Mononuclear cell (primary cell): Measurements from ENCODE around the gene STARD10. TPM values are rescaled to one million over a fixed set of nuclear protein-coding genes. Genes with fewer than 3 reads are reported as not detected.
A peak's percentile ranks its signal among the peaks of the same experiment; 100 is the strongest.

Experiments
- H3K27me3 ChIP-seq: 2 replicates; pipeline ENCODE4 v1.6.0; 2011; ENCODE audit warnings: low read length, control low read depth; ENCODE audit not compliant: insufficient read depth
- H3K4me1 ChIP-seq: 2 replicates; pipeline ENCODE4 v1.5.1; 2011; ENCODE audit warnings: mild to moderate bottlenecking, low read length, control low read depth; ENCODE audit not compliant: insufficient read depth
- H3K4me3 ChIP-seq: 2 replicates; pipeline ENCODE4 v1.5.1; 2011; ENCODE audit warnings: mild to moderate bottlenecking, low read length, moderate library complexity
- H3K9me3 ChIP-seq: 2 replicates; pipeline ENCODE4 v1.5.1; 2011; ENCODE audit warnings: low read depth, mild to moderate bottlenecking, control low read depth, low read length
- total RNA-seq: library from RNA; depleted of rRNA; stranded (reverse); fragments of >200 nt; gene quantifications from one replicate; pipeline ENCODE4 v1.2.3, GENCODE V29; 2012

STARD10 gene
- total RNA-seq, 1 donor: 10.2 TPM

GRCh38 chr11:72744474-72744873, 49.4 kb downstream of the STARD10 start:
- no peaks in the 10 kb centered on the region for H3K9me3 ChIP-seq
- H3K4me3 ChIP-seq: no peak overlapping the region
- H3K27me3 ChIP-seq: no peaks in the 10 kb centered on the region
- H3K4me1 ChIP-seq: peaks cover 71% of the 10 kb centered on the region

- Histone ChIP-seq H3K27me3 (no peaks in the 10 kb centered on the region), H3K4me1 (peaks cover 71% of the 10 kb centered on the region), H3K9me3 (no peaks in the 10 kb centered on the region), H3K4me3 (no peak overlapping the region)
Observed at GRCh38 chr11:72743321-72744221, 50.3 kb downstream of the STARD10 start.

GRCh38 chr11:72742513-72743320, 51.1 kb downstream of the STARD10 start:
- no peaks in the 10 kb centered on the region for H3K27me3 ChIP-seq
- H3K4me3 ChIP-seq: no peak overlapping the region
- no peaks in the 10 kb centered on the region for H3K9me3 ChIP-seq
- peaks cover 77% of the 10 kb centered on the region for H3K4me1 ChIP-seq

- Histone ChIP-seq H3K4me3 (no peak overlapping the region), H3K4me1 (peaks cover 85% of the 10 kb centered on the region), H3K27me3 (no peaks in the 10 kb centered on the region), H3K9me3 (no peaks in the 10 kb centered on the region)
Observed at GRCh38 chr11:72741849-72742512, 51.9 kb downstream of the STARD10 start.

GRCh38 chr11:72741429-72741833, 52.4 kb downstream of the STARD10 start:
- Histone ChIP-seq H3K4me3 (no peak overlapping the region), H3K27me3 (no peaks in the 10 kb centered on the region), H3K4me1 (peaks cover 90% of the 10 kb centered on the region), H3K9me3 (no peaks in the 10 kb centered on the region)

- Histone ChIP-seq H3K9me3 (no peaks in the 10 kb centered on the region), H3K27me3 (no peaks in the 10 kb centered on the region), H3K4me3 (no peak overlapping the region), H3K4me1 (peaks cover 97% of the 10 kb centered on the region)
Observed at GRCh38 chr11:72740562-72741428, 53.1 kb downstream of the STARD10 start.

- Histone ChIP-seq H3K4me1 (peaks cover 98% of the 10 kb centered on the region), H3K4me3 (no peak overlapping the region), H3K9me3 (no peaks in the 10 kb centered on the region), H3K27me3 (no peaks in the 10 kb centered on the region)
Observed at GRCh38 chr11:72740060-72740424, 53.8 kb downstream of the STARD10 start.

- Histone ChIP-seq H3K4me1 (peaks cover 98% of the 10 kb centered on the region), H3K27me3 (no peaks in the 10 kb centered on the region), H3K9me3 (no peaks in the 10 kb centered on the region), H3K4me3 (peak overlapping the region; percentile 56)
Observed at GRCh38 chr11:72739240-72740059, 54.4 kb downstream of the STARD10 start.

- Histone ChIP-seq H3K27me3 (no peaks in the 10 kb centered on the region), H3K4me3 (peak overlapping the region; percentile 56), H3K9me3 (no peaks in the 10 kb centered on the region), H3K4me1 (peaks cover 98% of the 10 kb centered on the region)
Observed at GRCh38 chr11:72738199-72739141, 55.4 kb downstream of the STARD10 start.

GRCh38 chr11:72737336-72737735, 56.5 kb downstream of the STARD10 start:
- Histone ChIP-seq H3K4me1 (peaks cover 100% of the 10 kb centered on the region), H3K9me3 (no peaks in the 10 kb centered on the region), H3K27me3 (no peaks in the 10 kb centered on the region), H3K4me3 (peak overlapping the region; percentile 56)

- no peaks in the 10 kb centered on the region for H3K27me3 ChIP-seq
- H3K4me3 ChIP-seq: peak overlapping the region; percentile 56
- no peaks in the 10 kb centered on the region for H3K9me3 ChIP-seq
- H3K4me1 ChIP-seq: peaks cover 96% of the 10 kb centered on the region
Observed at GRCh38 chr11:72736452-72737069, 57.3 kb downstream of the STARD10 start.

GRCh38 chr11:72735495-72736027, 58.3 kb downstream of the STARD10 start:
- Histone ChIP-seq H3K4me1 (peaks cover 87% of the 10 kb centered on the region), H3K27me3 (no peaks in the 10 kb centered on the region), H3K9me3 (no peaks in the 10 kb centered on the region), H3K4me3 (peak overlapping the region; percentile 56)
